Glomerular endothelial cell (primary cell): ENCODE results near the gene DCTN3. TPM values are rescaled to one million over a fixed set of nuclear protein-coding genes. Genes with fewer than 3 reads are reported as not detected.
A peak's percentile ranks its signal among the peaks of the same experiment; 100 is the strongest.

Experiments used
- DNase-seq: peaks from one replicate; pipeline ENCODE4 v3.0.0-alpha.2; 2011; ENCODE audit warnings: low read depth, low spot score; ENCODE audit errors: extremely low read depth
- total RNA-seq: library from RNA; depleted of rRNA; stranded (reverse); fragments of >200 nt; gene quantifications from 2 replicates; pipeline ENCODE4 v1.2.3, GENCODE V29; 2015

Gene DCTN3
- total RNA-seq = 97.1 and 138 TPM in 2 replicates

- peak; percentile 67 for DNase-seq
These were observed at the start of gene DCTN3 for GRCh38 chr9:34620061-34620994. DCTN3 (minus strand) TSS chr9:34620495; CDS start chr9:34620464, 31 bp downstream.

- DNase-seq = no peak
These were observed 45.3 kb upstream of the DCTN3 start for GRCh38 chr9:34665381-34666250.

- DNase-seq = no peak
These were observed 44.7 kb upstream of the DCTN3 start for GRCh38 chr9:34665067-34665380.

- DNase-seq = no peak
These were observed 44.2 kb upstream of the DCTN3 start for GRCh38 chr9:34664281-34665066.

- no peak for DNase-seq
These were observed 43.0 kb upstream of the DCTN3 start for GRCh38 chr9:34663303-34663605.

- DNase-seq = no peak
These were observed 42.4 kb upstream of the DCTN3 start, which contains the start of gene CCL27 for GRCh38 chr9:34662526-34663302. CCL27 (minus strand) TSS chr9:34662657; CDS start chr9:34662633, 24 bp downstream.

GRCh38 chr9:34659592-34660253, 39.4 kb upstream of the DCTN3 start:
- DNase-seq = no peak

GRCh38 chr9:34658461-34658860, 38.2 kb upstream of the DCTN3 start:
- DNase-seq = no peak

GRCh38 chr9:34656992-34657391, 36.7 kb upstream of the DCTN3 start:
- no peak for DNase-seq

GRCh38 chr9:34655394-34655793, 35.1 kb upstream of the DCTN3 start:
- no peak for DNase-seq

GRCh38 chr9:34654323-34655051, 34.2 kb upstream of the DCTN3 start:
- no peak for DNase-seq

- no peak for DNase-seq
These were observed 33.1 kb upstream of the DCTN3 start for GRCh38 chr9:34653151-34654072.

- DNase-seq = no peak
These were observed 32.3 kb upstream of the DCTN3 start for GRCh38 chr9:34652602-34653000.

- DNase-seq = no peak
These were observed 31.7 kb upstream of the DCTN3 start, which contains the start of gene IL11RA for GRCh38 chr9:34651876-34652601. IL11RA (plus strand) TSS chr9:34652185; CDS start chr9:34655218, 3,033 bp downstream.

- DNase-seq = no peak
These were observed 31.0 kb upstream of the DCTN3 start for GRCh38 chr9:34651321-34651720.

- no peak for DNase-seq
These were observed 30.5 kb upstream of the DCTN3 start for GRCh38 chr9:34650816-34651215.

GRCh38 chr9:34648673-34649072, 28.4 kb upstream of the DCTN3 start:
- no peak for DNase-seq
